NCI-H2171 treated with DMSO at 0.1 percent for 48 hours (cell line): Measurements from ENCODE around the gene PAX8.
"Not testable (repeated sequence)": the region's sequence is repeated elsewhere in the genome, so short reads cannot be mapped to it uniquely, and the experiment has no call there.

Source experiments
- DNase-seq: peaks from one replicate; lab custom pipeline; 2025; lab: John Stamatoyannopoulos, UW

Gene PAX8

GRCh38 chr2:113236367-113237159 lies 42.2 kb downstream of the PAX8 start:
- no peak for DNase-seq

GRCh38 chr2:113235347-113236226 lies 43.1 kb downstream of the PAX8 start:
- not testable (repeated sequence) for DNase-seq

DNA sequence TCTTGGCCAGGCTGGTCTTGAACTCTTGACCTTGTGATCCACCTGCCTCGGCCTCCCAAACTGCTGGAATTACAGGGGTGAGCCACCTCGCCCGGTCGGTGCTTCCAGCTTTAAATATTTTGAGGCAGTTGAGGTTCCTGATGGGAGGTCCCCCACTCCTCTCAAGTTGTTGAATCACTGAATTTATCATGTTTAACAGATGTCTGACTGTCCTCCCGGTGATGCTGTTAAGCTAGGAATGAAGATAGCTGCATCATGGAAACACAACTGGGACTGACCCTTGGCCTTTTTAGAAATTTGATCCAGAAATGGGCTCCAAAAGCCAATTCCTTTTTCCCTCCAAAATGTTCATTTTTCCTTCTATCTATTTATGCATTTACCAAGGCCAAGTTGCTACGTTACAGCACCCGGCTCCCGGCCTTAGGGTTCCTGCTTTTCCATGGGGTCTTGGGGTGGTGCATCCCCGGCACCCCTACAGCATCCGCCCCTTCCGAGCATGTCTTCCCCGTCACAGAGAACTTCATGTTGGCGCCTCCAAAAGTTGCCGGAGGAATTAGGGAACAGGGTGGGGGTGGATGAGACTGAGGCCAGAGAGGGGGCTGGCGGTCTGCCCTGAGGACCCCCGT lies 43.9 kb downstream of the PAX8 start:
- DNase-seq = no peak

GRCh38 chr2:113233593-113234550 lies 44.8 kb downstream of the PAX8 start:
- no peak for DNase-seq

DNA sequence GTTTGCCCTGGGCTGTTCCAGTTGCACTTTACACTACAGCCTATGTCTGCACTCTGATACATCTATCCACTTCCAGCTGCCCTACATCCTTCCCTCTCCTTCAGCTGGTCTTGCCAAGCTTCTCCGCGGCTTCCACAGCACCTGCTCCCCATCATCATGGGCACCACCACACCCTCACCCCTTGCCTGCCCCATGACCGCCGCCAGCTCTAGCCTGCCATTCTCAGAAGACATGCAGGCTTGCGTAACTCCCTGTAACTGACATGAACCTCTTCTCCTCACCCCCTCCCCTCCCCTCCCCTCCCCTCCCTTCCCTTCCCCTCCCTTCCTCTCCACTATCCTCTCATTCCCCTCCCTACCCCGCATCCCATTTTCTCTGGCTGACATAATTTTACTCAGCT lies 46.0 kb downstream of the PAX8 start:
- DNase-seq = no peak

DNA sequence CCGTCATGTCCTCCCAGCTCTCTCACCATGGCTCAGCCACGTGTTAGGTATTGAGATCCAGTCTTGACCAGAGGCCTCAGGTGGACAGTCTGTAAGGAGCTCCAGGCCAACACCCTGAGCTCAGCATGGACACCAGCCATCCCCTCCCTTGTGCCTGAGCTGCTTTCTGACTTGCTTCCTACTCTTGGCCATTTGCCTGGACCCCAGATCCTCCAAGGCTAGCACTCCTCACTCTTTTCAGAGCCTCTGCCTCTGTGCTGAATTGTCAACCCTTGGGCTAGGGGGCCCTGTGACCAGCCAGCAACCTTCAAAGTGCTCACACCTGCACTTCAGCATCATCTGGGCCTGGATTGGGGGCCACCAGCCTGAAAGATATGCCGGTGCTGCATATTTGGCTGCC lies 46.6 kb downstream of the PAX8 start:
- no peak for DNase-seq

GRCh38 chr2:113231064-113231463 lies 47.7 kb downstream of the PAX8 start:
- DNase-seq = no peak

GRCh38 chr2:113230531-113230930 lies 48.2 kb downstream of the PAX8 start:
- no peak for DNase-seq

GRCh38 chr2:113229795-113230194 lies 48.9 kb downstream of the PAX8 start:
- DNase-seq = no peak

- DNase-seq = no peak
These were observed 49.6 kb downstream of the PAX8 start for GRCh38 chr2:113228991-113229716.

DNA sequence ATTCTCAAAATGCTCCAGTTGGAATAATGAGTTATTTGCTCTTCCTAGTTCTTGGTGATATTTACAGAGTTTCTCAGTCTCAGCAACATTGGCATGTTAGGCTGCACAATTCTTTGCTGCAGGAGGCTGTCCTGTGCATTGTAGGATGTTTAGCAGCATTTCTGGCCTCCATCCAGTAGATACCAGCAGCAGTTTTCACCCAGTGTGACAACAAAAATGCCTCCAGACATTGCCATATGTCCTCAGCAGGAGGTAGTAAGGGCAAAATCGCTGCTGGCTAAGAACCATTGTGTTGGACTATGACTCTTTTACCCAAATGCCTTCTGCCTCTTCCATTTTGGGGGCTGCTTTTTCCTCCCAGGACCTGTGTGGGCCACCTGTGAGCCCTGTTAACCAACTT lies 50.4 kb downstream of the PAX8 start:
- no peak for DNase-seq

- no peak for DNase-seq
These were observed 51.0 kb downstream of the PAX8 start for GRCh38 chr2:113227698-113228097.

GRCh38 chr2:113227290-113227689 lies 51.4 kb downstream of the PAX8 start:
- no peak for DNase-seq

DNA sequence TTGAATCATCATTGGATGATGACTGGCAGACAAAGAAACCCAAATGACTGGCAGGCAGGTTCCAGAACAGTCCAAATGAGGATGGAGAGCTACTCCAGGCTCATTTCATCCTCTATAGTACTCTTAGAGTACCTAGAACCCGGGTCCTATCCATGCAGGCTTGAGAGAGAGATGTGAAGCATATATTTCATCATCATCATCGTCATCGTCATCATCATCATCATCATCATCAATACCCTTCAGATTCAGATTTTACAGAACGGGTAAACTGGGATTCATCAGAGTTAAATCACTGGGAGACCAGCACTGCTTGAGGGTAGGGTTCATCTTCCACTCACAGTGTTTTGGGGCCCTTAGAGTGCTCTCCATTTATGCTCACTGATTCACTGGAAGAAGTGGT lies 52.3 kb downstream of the PAX8 start:
- no peak for DNase-seq

GRCh38 chr2:113225263-113226259 lies 53.2 kb downstream of the PAX8 start:
- peak; percentile 64 for DNase-seq

DNA sequence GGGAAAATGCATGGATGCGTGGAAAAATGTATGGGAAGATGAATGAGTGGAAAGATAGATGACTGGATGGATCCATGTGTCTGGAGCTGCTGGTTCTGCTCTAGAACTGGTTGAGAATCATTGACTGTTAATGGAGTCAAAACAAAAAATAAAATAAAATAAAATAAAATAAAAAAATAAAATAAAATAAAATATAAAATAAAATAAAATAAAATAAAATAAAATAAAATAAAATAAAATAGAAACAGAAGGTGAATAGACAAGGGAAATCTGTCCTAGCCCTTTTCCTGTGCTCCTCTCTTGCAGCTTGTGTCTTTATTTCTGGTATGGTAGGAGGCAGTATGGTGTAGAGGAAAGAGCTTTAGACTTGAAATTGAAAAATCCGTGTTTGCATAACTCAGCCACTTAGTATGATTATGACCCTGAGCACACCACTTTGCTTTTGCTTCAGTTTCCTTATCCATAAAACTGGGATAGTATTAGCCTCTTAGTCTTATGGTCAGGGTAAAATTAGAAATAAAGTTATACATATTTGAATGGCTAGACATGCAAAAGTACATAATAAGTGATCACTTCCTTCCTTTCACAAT lies 54.0 kb downstream of the PAX8 start:
- DNase-seq = no peak

DNA sequence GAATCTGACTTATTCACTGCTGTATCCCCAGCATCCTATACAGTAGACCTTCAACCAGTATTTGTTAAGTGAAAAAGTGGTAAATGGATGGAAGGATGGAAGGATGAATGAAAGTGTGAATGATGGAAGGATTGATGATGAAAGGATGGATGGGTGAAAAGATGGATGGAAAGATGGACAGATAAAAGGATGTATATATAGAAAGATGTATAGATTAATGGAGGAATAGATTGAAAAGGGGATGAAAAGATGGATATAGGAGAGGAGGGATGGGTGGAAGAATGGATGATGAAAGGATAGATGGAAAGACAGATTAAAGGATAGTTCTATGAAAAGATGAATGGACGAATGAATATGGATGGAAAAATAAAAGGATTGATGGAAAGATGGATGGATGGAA lies 54.9 kb downstream of the PAX8 start:
- DNase-seq = no peak

DNA sequence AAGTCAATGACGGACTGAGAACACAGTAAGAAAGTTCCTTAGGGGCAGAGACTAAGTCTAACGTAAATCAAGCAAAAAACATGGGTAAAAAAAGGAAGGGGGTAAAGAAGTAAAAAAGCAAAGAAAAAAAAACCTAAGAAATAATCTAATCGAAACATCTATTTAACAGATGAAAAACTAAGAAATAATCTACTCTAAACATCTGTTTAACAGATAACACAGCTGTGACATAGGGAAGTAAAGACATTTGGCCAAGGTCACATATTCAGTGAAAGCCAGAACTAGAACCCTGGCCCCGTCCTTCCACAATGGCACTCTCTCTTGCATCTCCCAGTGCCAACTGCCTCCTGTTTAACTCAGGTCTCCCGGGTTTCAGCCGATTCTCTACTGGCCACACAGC lies 56.9 kb downstream of the PAX8 start:
- no peak for DNase-seq

DNA sequence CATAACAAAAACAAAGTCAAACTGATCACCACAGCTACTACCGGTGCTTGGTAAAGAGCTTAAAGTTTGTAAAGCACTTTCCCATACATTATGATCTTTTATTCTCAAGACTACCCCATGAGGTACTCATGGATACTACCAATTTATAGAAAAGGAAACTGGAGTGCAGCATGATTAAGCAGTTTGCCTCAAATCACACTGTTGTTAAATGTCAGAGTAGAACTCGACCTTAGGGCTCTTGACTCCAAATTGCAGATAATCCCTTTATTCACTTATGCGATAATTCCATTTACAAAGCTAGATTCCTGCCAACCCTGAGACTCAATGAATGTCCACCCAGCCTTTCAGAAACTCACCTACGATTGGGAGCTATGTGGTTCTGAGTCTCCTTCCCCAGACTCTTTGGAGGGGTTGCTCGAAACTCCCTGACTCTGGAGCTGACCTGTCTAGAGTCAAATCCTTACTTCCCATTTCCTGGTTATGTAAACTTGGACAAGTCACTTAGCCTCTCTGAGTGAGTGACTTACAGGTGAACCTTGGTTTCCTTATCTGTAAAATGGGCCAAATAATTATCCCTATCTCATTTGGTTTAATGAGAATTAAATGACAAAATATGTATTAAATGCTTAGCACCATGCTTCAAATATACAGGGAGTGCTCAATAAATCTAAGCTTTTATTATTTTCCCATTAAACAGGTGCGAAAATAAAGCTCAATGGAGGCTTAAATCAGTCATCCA lies 57.6 kb downstream of the PAX8 start:
- DNase-seq = no peak
